ENCODE data around the gene DHPS. TPM values are rescaled to one million over a fixed set of nuclear protein-coding genes. Genes with fewer than 3 reads are reported as not detected.
"Not testable (repeated sequence)": the region's sequence is repeated elsewhere in the genome, so short reads cannot be mapped to it uniquely, and the experiment has no call there.

DHPS gene
- total RNA-seq, 1 donor from 2014 or later = 46.1 TPM

GRCh38 chr19:12647047-12647446, 34.6 kb downstream of the DHPS start:
- DNase-seq (ENCODE audit: low read depth in 2 of 2) = no peak

GRCh38 chr19:12646551-12646950, 35.1 kb downstream of the DHPS start:
- DNase-seq (ENCODE audit: low read depth in 2 of 2) = no peak

GRCh38 chr19:12643716-12644115, 38.0 kb downstream of the DHPS start:
- DNase-seq (ENCODE audit: low read depth in 2 of 2) = not testable (repeated sequence)

- no peak for DNase-seq (ENCODE audit: low read depth in 2 of 2)
Measured at GRCh38 chr19:12642506-12642905, 39.2 kb downstream of the DHPS start.

GRCh38 chr19:12641456-12641855, 40.2 kb downstream of the DHPS start:
- no peak for DNase-seq (ENCODE audit: low read depth in 2 of 2)

GRCh38 chr19:12639901-12640613, 41.6 kb downstream of the DHPS start:
- DNase-seq (ENCODE audit: low read depth in 2 of 2) = peak; percentile 47 to 75

GRCh38 chr19:12638611-12639182, 43.0 kb downstream of the DHPS start:
- DNase-seq (ENCODE audit: low read depth in 2 of 2) = no peak

- DNase-seq (ENCODE audit: low read depth in 2 of 2) = no peak
Measured at GRCh38 chr19:12636631-12637030, 45.0 kb downstream of the DHPS start.

- no peak for DNase-seq (ENCODE audit: low read depth in 2 of 2)
Measured at GRCh38 chr19:12629215-12629614, 52.5 kb downstream of the DHPS start.

GRCh38 chr19:12628040-12629022, 53.3 kb downstream of the DHPS start:
- DNase-seq (ENCODE audit: low read depth in 2 of 2) = peak in 1 of 2 donors; percentile 14

- no peak for DNase-seq (ENCODE audit: low read depth in 2 of 2)
Measured at GRCh38 chr19:12626958-12627357, 54.7 kb downstream of the DHPS start.

Other genes starting within 250 kb of the DHPS start
- gene ZNF443, start 240.9 kb downstream of the DHPS start, total RNA-seq = 4.5 and 6.7 TPM in 2 replicates
- gene ZNF709, start 197.1 kb downstream of the DHPS start, total RNA-seq = 3.1 and 3.5 TPM in 2 replicates
- 6.5 and 8.6 TPM in 2 replicates for gene ZNF564, start 130.4 kb downstream of the DHPS start, total RNA-seq
- gene ZNF490, start 71.1 kb downstream of the DHPS start, total RNA-seq = 6.5 and 6.8 TPM in 2 replicates
- gene ZNF791, start 71.0 kb downstream of the DHPS start, total RNA-seq = 10.4 and 11.2 TPM in 2 replicates
- gene MAN2B1, start 15.1 kb downstream of the DHPS start, total RNA-seq = 35.4 and 68.9 TPM in 2 replicates
- 5.8 and 6.7 TPM in 2 replicates for gene WDR83, start 15.1 kb downstream of the DHPS start, total RNA-seq
- gene GNG14, start 6.1 kb upstream of the DHPS start, total RNA-seq = not detected in 2 replicates
- gene FBXW9, start 14.8 kb upstream of the DHPS start, total RNA-seq = 6.2 and 9.0 TPM in 2 replicates
- 14.2 and 34.3 TPM in 2 replicates for gene TNPO2, start 42.1 kb upstream of the DHPS start, total RNA-seq
- 120 and 166 TPM in 2 replicates for gene TRIR, start 52.8 kb upstream of the DHPS start, total RNA-seq
- 82.2 and 92.3 TPM in 2 replicates for gene GET3, start 55.6 kb upstream of the DHPS start, total RNA-seq
- gene BEST2, start 69.9 kb upstream of the DHPS start, total RNA-seq = not detected in 2 replicates
- gene HOOK2, start 93.7 kb upstream of the DHPS start, total RNA-seq = 6.2 and 12.0 TPM in 2 replicates
- gene JUNB, start 109.6 kb upstream of the DHPS start, total RNA-seq = 71.4 and 164 TPM in 2 replicates
- gene PRDX2, start 119.9 kb upstream of the DHPS start, total RNA-seq = 199 and 256 TPM in 2 replicates
- gene THSD8, start 120.2 kb upstream of the DHPS start, total RNA-seq = not detected in 2 replicates
- 15.0 and 16.6 TPM in 2 replicates for gene RNASEH2A, start 124.7 kb upstream of the DHPS start, total RNA-seq
- not detected in 2 replicates for gene RTBDN, start 152.7 kb upstream of the DHPS start, total RNA-seq
- gene MAST1, start 156.6 kb upstream of the DHPS start, total RNA-seq = 0.26 and 1.1 TPM in 2 replicates
- 19.1 and 33.5 TPM in 2 replicates for gene DNASE2, start 199.6 kb upstream of the DHPS start, total RNA-seq
- gene KLF1, start 205.3 kb upstream of the DHPS start, total RNA-seq = 0.13 and 0.25 TPM in 2 replicates
- 18.9 and 20.4 TPM in 2 replicates for gene GCDH, start 209.3 kb upstream of the DHPS start, total RNA-seq
- 0.25 and 0.26 TPM in 2 replicates for gene SYCE2, start 237.4 kb upstream of the DHPS start, total RNA-seq

Measured in dermis microvascular lymphatic vessel endothelial cell (primary cell).